Ascending aorta (tissue), 2 donors: Measurements from ENCODE around the gene PLEKHF1. TPM values are rescaled to one million over a fixed set of nuclear protein-coding genes. Genes with fewer than 3 reads are reported as not detected.

Source experiments
- DNase-seq, 2 donors: peaks; one replicate each; pipeline ENCODE4 v3.0.0-alpha.2; 2019; ENCODE audit warnings: low spot score in 2 of 2
- H3K27ac ChIP-seq, 2 donors: fragments of 200-600 bp; sonication (generic); one replicate each; pipeline ENCODE4 v1.5.1; 2016 to 2017; ENCODE audit warnings: mild to moderate bottlenecking in 1 of 2
- H3K27me3 ChIP-seq: fragments of 200-600 bp; sonication (generic); one replicate; pipeline ENCODE4 v1.5.1; 2017
- H3K36me3 ChIP-seq, 2 donors: fragments of 200-600 bp; sonication (generic); one replicate each; pipeline ENCODE4 v1.5.1; 2016
- H3K4me1 ChIP-seq, 2 donors: fragments of 200-600 bp; sonication (generic); one replicate each; pipeline ENCODE4 v1.5.1; 2016 to 2017; ENCODE audit warnings: mild to moderate bottlenecking in 1 of 2
- H3K4me3 ChIP-seq, 2 donors: fragments of 200-600 bp; sonication (generic); one replicate each; pipeline ENCODE4 v1.5.1; 2016 to 2017; ENCODE audit warnings: mild to moderate bottlenecking in 1 of 2
- H3K9me3 ChIP-seq, 2 donors: fragments of 200-600 bp; sonication (generic); one replicate each; pipeline ENCODE4 v1.5.1; 2016
- CTCF ChIP-seq, 3 experiments: fragments of 200-600 bp in 2 of 3; fragments of 450-650 bp in 1 of 3; sonication (generic) in 2 of 3; IDR thresholded peaks; one replicate each; pipeline ENCODE4 v1.5.1; 2016 to 2019; ENCODE audit warnings: antibody characterized with exemption in 3 of 3, mild to moderate bottlenecking in 1 of 3, moderate library complexity in 1 of 3
- intact Hi-C: fragments of 100-400 bp; cut with DNase I; formaldehyde crosslinking; loops from one replicate; pipeline ENCODE4 v1.15.1; 2023
- total RNA-seq: library from RNA; depleted of rRNA; stranded (reverse); fragments of >200 nt; gene quantifications from one replicate; pipeline ENCODE4 v1.1.0, GENCODE V29; 2016

The PLEKHF1 gene
- total RNA-seq, 1 donor from 2014 or later: 68.3 TPM

DNA sequence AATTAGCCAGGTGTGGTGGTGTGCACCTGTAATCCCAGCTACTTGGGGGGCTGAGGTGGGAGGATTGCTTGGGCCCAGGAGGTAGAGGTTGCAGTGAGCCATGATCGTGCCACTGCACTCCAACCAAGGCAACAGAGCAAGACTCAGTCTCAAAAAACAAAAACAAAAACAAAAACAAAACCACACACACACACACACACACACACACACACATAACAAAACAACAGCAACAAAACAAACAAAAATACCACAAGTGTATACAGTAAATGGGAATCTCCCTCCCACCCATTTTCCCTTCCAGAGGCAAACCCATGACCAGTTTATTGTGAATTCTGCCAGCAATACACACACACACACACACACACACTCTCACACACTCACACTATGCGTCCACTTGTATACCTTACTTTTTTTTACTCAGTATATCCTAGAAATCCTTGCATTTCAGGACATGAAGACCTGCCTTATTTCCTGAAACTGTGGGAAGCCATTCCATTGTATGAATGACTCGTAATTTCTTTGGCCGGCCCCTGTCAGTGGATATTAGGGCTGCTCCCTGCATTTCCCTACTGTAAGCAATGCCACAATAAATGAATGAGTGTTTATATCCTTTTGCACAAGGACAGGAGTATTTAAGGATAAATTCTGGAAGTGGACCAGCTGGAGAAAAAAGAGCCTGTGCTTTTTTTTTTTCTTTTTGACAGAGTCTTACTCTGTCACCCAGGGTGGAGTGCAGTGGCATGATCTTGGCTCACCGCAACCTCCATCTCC lies 6.9 kb upstream of the PLEKHF1 start:
- DNase-seq: no peak
- H3K9me3 ChIP-seq: no peaks in the 10 kb centered on the region
- no peaks in the 10 kb centered on the region for H3K36me3 ChIP-seq
- H3K4me3 ChIP-seq: no peak overlapping the region
- H3K27ac ChIP-seq: no peak overlapping the region
- no peaks in the 10 kb centered on the region for H3K27me3 ChIP-seq
- H3K4me1 ChIP-seq: peaks cover 7 to 14% of the 10 kb centered on the region in 2 donors
- intact Hi-C loops: no loop called here
- TF ChIP-seq CTCF (IDR thresholded peaks at IDR 0.05): no peak

GRCh38 chr19:29660835-29661234 lies 4.4 kb upstream of the PLEKHF1 start:
- no peak for TF ChIP-seq CTCF (IDR thresholded peaks at IDR 0.05)
- no peak for DNase-seq
- no peak overlapping the region for H3K4me3 ChIP-seq
- intact Hi-C loops: no loop called here
- peaks cover 24 to 31% of the 10 kb centered on the region in 2 donors for H3K4me1 ChIP-seq
- no peaks in the 10 kb centered on the region for H3K9me3 ChIP-seq
- peak overlapping the region; percentile 99 for H3K27ac ChIP-seq
- no peaks in the 10 kb centered on the region for H3K36me3 ChIP-seq
- H3K27me3 ChIP-seq: no peaks in the 10 kb centered on the region

DNA sequence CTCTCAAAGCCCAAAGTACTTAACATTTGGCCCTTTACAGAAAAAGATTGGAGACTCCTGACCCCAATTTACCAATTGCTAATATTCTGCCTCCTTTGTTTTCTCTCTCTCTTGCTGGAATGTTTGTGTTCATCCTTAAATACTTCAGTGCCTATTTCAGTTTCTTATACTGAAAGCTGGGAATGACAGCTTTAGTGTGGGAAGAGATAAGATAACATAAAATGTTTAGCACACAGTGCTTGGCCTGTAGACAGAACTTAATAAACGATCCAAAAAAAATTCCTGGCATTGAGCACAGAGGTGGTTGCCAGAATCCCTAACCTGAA lies 3.0 kb upstream of the PLEKHF1 start:
- Histone ChIP-seq H3K27ac (peak overlapping the region; percentile 99), H3K4me3 (peak overlapping the region in 1 of 2 donors; percentile 55), H3K36me3 (no peaks in the 10 kb centered on the region), H3K4me1 (peaks cover 27 to 38% of the 10 kb centered on the region in 2 donors), H3K27me3 (no peaks in the 10 kb centered on the region), H3K9me3 (no peaks in the 10 kb centered on the region)
- no peak for DNase-seq
- intact Hi-C loops: no loop called here
- TF ChIP-seq CTCF (IDR thresholded peaks at IDR 0.05): no peak

DNA sequence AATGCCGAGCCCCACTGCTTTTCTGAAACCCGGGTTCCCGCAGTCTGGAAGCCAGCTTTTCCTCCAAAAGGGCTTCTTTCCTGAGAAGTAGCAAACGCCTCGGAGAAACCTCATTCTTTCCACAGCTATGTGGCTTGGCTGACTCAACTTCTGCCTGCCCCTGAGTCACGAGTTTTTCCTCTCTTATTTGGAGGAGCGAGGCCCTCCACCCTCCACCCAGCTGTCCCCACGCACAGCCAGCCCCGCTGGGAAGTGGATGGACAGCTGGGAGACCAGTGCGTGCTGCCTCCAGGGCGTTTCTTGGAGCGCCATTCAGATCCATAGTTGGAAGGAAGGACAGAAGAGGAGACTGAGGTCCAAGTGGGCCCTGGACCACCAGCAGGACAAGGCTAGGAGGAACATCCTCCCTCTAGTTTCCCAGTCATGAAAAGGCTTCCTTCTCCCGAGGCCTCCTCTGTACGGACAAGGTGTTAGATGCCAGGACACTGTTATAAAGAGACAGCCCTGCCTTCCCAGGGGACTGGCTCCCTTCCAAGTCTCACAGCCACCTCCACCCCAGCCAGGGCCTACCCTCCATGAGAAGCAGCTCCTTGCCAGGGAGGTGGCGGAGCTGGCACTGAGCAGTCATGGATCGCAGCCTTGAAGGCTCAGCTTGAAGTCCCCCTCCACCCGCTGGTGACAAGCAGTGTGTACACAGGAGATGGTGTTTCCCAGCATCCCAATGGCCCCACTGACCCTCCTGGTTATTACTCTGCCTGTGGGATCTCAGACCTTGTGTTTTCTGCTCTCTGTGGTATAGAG lies 2.5 kb upstream of the PLEKHF1 start:
- Histone ChIP-seq H3K4me3 (peak overlapping the region in 1 of 2 donors; percentile 55), H3K4me1 (peaks cover 30 to 44% of the 10 kb centered on the region in 2 donors), H3K9me3 (no peaks in the 10 kb centered on the region), H3K27me3 (no peaks in the 10 kb centered on the region), H3K27ac (peak overlapping the region; percentile 99), H3K36me3 (no peaks in the 10 kb centered on the region)
- intact Hi-C loops: loop anchor here (1.0 kb wide), 1 partner anchor 53 kb away; no protein-coding TSS in a partner anchor
- no peak for TF ChIP-seq CTCF (IDR thresholded peaks at IDR 0.05)
- peak; percentile 55 to 91 for DNase-seq

DNA sequence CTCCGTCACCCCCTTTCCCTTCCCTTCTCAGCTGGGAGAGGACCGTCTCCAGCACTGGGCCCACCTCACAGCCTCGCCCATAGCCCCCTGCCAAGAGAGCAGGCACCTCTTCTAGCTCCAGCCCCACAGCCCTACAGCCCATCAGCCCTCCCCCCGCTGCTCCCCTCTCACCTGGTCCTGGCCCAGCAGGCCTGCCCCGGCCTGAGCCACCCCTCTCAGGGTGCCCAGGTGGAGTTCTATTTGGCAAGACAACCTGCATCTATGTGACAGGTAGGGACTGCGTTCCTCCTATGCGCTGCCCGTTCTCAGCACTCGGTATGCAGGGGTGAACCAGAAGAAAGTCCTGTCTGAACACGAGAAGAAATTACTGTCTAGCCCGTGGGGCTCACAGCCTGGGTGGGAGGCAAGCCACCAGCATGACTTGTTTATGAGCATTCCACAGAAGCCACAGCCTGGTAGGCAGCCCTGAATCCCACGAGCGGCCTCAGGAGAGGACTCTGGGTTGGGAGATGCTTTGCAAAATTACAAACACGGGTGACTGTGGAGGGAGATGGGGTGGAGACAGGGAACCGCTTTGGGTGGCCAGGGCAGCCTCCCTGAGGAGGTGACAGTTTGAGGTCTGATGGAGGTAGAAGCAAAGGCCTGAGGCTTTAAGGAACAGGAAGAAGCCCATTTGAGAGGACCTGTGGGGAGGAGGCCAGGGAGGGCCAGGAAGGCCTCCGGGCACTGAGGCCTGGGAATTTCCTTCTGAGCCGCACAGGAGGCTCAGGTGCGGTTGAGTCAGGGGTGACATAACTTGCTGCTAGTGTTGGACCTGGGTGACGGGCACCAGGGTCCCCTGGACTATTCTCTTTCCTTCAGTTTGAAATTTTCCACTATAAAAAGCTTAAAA lies 1.2 kb upstream of the PLEKHF1 start:
- H3K27ac ChIP-seq: peak overlapping the region; percentile 99
- DNase-seq: no peak
- peaks cover 39 to 57% of the 10 kb centered on the region in 2 donors for H3K4me1 ChIP-seq
- H3K27me3 ChIP-seq: no peaks in the 10 kb centered on the region
- no peaks in the 10 kb centered on the region for H3K9me3 ChIP-seq
- no peak for TF ChIP-seq CTCF (IDR thresholded peaks at IDR 0.05)
- intact Hi-C loops: loop anchor here (1.0 to 2.0 kb wide), 2 partner anchors 52 to 279 kb away; partner anchors contain the start of gene URI1
- H3K36me3 ChIP-seq: no peaks in the 10 kb centered on the region
- peak overlapping the region in 1 of 2 donors; percentile 93 for H3K4me3 ChIP-seq
